Measurements from ENCODE around the gene ACTL8.

DNA sequence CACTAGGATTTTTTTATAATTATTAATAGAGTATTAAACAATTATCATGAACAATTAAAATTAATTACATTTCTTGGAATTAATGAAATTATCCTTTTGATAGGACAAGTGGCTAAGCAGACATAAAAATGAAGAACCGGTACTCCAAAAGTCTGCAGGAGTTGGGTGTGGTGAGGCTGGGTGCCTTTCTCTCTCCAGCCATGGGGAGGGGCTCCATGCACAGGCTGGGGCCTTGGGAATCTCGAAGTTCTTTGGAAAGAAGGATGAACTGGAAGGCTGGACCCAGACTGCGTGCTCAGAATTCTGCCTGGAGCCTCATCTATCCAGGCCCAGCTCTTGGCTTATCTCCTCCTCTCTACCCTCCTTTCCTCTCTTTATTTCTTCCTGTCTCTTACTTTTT lies 94.1 kb downstream of the ACTL8 start:
- TF ChIP-seq, protein P1, sequence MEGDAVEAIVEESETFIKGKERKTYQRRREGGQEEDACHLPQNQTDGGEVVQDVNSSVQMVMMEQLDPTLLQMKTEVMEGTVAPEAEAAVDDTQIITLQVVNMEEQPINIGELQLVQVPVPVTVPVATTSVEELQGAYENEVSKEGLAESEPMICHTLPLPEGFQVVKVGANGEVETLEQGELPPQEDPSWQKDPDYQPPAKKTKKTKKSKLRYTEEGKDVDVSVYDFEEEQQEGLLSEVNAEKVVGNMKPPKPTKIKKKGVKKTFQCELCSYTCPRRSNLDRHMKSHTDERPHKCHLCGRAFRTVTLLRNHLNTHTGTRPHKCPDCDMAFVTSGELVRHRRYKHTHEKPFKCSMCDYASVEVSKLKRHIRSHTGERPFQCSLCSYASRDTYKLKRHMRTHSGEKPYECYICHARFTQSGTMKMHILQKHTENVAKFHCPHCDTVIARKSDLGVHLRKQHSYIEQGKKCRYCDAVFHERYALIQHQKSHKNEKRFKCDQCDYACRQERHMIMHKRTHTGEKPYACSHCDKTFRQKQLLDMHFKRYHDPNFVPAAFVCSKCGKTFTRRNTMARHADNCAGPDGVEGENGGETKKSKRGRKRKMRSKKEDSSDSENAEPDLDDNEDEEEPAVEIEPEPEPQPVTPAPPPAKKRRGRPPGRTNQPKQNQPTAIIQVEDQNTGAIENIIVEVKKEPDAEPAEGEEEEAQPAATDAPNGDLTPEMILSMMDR (IDR thresholded peaks at IDR 0.05) = no peak
- TF ChIP-seq EP300 (IDR thresholded peaks at IDR 0.05) (no peak), POLR2A (IDR thresholded peaks at IDR 0.05) (no peak)

Measured in tibial nerve (tissue), 4 donors.